GM20431 (cell line): Measurements from ENCODE around the gene SCML2.
"Not testable (repeated sequence)": the region's sequence is repeated elsewhere in the genome, so short reads cannot be mapped to it uniquely, and the experiment has no call there.

Experiments
- in situ Hi-C: fragments of 300-500 bp; cut with MseI, MboI; formaldehyde crosslinking; loops from one replicate; pipeline ENCODE4 v1.15.0; 2020; ENCODE audit warnings: low sequenced_read_pairs; ENCODE audit not compliant: unreplicated experiment

SCML2 gene

GRCh38 chrX:18278449-18278848 is 76.0 kb downstream of the SCML2 start:
- in situ Hi-C loops: no loop called here

- in situ Hi-C loops: no loop called here
Observed at GRCh38 chrX:18272222-18272621, 82.3 kb downstream of the SCML2 start.

- in situ Hi-C loops: no loop called here
Observed at GRCh38 chrX:18271725-18272124, 82.8 kb downstream of the SCML2 start.

- in situ Hi-C loops: no loop called here
Observed at GRCh38 chrX:18271309-18271708, 83.2 kb downstream of the SCML2 start.

GRCh38 chrX:18255059-18255458 is 99.4 kb downstream of the SCML2 start:
- in situ Hi-C loops: no loop called here

GRCh38 chrX:18252644-18253359 is 101.7 kb downstream of the SCML2 start:
- in situ Hi-C loops: no loop called here

- in situ Hi-C loops: not testable (repeated sequence)
Observed at GRCh38 chrX:18229646-18230045, 124.8 kb downstream of the SCML2 start.

- in situ Hi-C loops: no loop called here
Observed at GRCh38 chrX:18228069-18228468, 126.4 kb downstream of the SCML2 start.

GRCh38 chrX:18227458-18227857 is 127.0 kb downstream of the SCML2 start:
- in situ Hi-C loops: no loop called here

- in situ Hi-C loops: no loop called here
Observed at GRCh38 chrX:18220786-18221185, 133.7 kb downstream of the SCML2 start, which contains the start of gene BEND2. BEND2 (minus strand) TSS chrX:18220886; CDS start chrX:18220750, 136 bp downstream.

GRCh38 chrX:18210470-18210869 is 144.0 kb downstream of the SCML2 start:
- in situ Hi-C loops: no loop called here

GRCh38 chrX:18206657-18207056 is 147.8 kb downstream of the SCML2 start:
- in situ Hi-C loops: no loop called here

GRCh38 chrX:18203631-18204030 is 150.9 kb downstream of the SCML2 start:
- in situ Hi-C loops: no loop called here

GRCh38 chrX:18194688-18195087 is 159.8 kb downstream of the SCML2 start:
- in situ Hi-C loops: no loop called here
